Measurements from ENCODE around the gene SMC4.

DNA sequence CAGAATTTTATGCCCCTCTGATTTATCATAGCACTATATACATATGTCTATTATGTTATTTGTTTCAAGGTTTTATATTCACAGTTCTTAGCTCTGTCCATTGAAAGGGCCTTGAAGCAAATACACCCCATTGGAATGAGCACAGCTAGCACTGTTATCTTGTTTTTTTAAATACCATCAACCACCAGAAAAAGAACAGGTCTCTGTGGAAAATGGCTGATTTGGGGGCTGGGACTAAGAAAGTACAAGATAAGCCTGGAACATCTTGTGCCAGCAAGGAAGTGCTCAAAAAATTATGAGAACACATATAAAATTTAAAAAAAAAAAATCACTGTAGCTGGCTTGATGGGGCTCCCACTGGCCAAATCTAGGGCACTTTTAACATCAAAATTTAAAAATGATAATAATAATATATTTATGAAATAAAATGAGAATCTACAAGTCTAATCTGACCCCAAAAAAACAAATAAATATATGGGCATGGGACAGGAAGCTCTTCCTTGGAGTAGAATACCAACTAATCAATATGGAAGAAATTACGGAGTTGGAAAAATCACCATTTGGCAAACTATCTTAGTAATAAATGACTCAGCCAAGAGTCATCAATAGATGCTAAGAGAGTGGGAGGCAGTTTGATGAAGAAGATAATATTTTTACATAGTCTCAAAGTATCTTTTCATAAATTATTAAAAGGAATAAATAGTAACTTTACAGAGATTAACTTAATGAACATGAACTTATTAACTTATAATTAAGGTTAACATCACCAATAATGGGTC lies 20.9 kb upstream of the SMC4 start:
- TF ChIP-seq JUN (CRISPR knock-in tag; IDR thresholded peaks at IDR 0.05) (no peak), NR2C2 (CRISPR knock-in tag; IDR thresholded peaks at IDR 0.05) (no peak), ZNF121 (CRISPR knock-in tag; IDR thresholded peaks at IDR 0.05) (no peak), ZNF317 (CRISPR knock-in tag; IDR thresholded peaks at IDR 0.05; ENCODE audit: borderline replicate concordance, low read depth) (no peak), HMGA2 (CRISPR knock-in tag; IDR thresholded peaks at IDR 0.05) (no peak), FOXJ3 (CRISPR knock-in tag; IDR thresholded peaks at IDR 0.05; ENCODE audit: borderline replicate concordance) (no peak), GABPB1 (CRISPR knock-in tag; IDR thresholded peaks at IDR 0.05) (no peak), ZNF232 (CRISPR knock-in tag; IDR thresholded peaks at IDR 0.05) (no peak)
- TF ChIP-seq, protein P1, sequence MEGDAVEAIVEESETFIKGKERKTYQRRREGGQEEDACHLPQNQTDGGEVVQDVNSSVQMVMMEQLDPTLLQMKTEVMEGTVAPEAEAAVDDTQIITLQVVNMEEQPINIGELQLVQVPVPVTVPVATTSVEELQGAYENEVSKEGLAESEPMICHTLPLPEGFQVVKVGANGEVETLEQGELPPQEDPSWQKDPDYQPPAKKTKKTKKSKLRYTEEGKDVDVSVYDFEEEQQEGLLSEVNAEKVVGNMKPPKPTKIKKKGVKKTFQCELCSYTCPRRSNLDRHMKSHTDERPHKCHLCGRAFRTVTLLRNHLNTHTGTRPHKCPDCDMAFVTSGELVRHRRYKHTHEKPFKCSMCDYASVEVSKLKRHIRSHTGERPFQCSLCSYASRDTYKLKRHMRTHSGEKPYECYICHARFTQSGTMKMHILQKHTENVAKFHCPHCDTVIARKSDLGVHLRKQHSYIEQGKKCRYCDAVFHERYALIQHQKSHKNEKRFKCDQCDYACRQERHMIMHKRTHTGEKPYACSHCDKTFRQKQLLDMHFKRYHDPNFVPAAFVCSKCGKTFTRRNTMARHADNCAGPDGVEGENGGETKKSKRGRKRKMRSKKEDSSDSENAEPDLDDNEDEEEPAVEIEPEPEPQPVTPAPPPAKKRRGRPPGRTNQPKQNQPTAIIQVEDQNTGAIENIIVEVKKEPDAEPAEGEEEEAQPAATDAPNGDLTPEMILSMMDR (IDR thresholded peaks at IDR 0.05), result no peak
- TF ChIP-seq, protein P2, sequence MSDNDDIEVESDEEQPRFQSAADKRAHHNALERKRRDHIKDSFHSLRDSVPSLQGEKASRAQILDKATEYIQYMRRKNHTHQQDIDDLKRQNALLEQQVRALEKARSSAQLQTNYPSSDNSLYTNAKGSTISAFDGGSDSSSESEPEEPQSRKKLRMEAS (CRISPR knock-in tag; IDR thresholded peaks at IDR 0.05), result no peak
- TF ChIP-seq, protein P3, sequence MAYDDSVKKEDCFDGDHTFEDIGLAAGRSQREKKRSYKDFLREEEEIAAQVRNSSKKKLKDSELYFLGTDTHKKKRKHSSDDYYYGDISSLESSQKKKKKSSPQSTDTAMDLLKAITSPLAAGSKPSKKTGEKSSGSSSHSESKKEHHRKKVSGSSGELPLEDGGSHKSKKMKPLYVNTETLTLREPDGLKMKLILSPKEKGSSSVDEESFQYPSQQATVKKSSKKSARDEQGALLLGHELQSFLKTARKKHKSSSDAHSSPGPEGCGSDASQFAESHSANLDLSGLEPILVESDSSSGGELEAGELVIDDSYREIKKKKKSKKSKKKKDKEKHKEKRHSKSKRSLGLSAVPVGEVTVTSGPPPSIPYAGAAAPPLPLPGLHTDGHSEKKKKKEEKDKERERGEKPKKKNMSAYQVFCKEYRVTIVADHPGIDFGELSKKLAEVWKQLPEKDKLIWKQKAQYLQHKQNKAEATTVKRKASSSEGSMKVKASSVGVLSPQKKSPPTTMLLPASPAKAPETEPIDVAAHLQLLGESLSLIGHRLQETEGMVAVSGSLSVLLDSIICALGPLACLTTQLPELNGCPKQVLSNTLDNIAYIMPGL (CRISPR knock-in tag; IDR thresholded peaks at IDR 0.05), result no peak
- TF ChIP-seq, protein P4, sequence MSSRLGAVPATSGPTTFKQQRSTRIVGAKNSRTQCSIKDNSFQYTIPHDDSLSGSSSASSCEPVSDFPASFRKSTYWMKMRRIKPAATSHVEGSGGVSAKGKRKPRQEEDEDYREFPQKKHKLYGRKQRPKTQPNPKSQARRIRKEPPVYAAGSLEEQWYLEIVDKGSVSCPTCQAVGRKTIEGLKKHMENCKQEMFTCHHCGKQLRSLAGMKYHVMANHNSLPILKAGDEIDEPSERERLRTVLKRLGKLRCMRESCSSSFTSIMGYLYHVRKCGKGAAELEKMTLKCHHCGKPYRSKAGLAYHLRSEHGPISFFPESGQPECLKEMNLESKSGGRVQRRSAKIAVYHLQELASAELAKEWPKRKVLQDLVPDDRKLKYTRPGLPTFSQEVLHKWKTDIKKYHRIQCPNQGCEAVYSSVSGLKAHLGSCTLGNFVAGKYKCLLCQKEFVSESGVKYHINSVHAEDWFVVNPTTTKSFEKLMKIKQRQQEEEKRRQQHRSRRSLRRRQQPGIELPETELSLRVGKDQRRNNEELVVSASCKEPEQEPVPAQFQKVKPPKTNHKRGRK (CRISPR knock-in tag; IDR thresholded peaks at IDR 0.05; ENCODE audit: borderline replicate concordance), result no peak
